SJCRH30 (cell line): Measurements from ENCODE around the gene SFI1. TPM values are rescaled to one million over a fixed set of nuclear protein-coding genes. Genes with fewer than 3 reads are reported as not detected.
A peak's percentile ranks its signal among the peaks of the same experiment; 100 is the strongest.

Experiments
- DNase-seq, 2 experiments: peaks; one replicate each; pipeline ENCODE4 v3.0.0-alpha.2; 2015 to 2020
- H3K27ac ChIP-seq: fragments of 250-450 bp; sonication (Bioruptor Pico); 2 replicates; pipeline ENCODE4 v1.5.1; 2020; ENCODE audit warnings: mild to moderate bottlenecking, moderate library complexity
- H3K27me3 ChIP-seq: fragments of 250-450 bp; sonication (Bioruptor Pico); 2 replicates; pipeline ENCODE4 v1.5.1; 2020; ENCODE audit warnings: mild to moderate bottlenecking, moderate library complexity
- H3K36me3 ChIP-seq: fragments of 250-450 bp; sonication (Bioruptor Pico); 2 replicates; pipeline ENCODE4 v1.5.1; 2020; ENCODE audit warnings: mild to moderate bottlenecking, moderate library complexity
- H3K4me1 ChIP-seq: fragments of 250-450 bp; sonication (Bioruptor Pico); 2 replicates; pipeline ENCODE4 v1.5.1; 2020; ENCODE audit warnings: mild to moderate bottlenecking, moderate library complexity
- H3K4me3 ChIP-seq: fragments of 250-450 bp; sonication (Bioruptor Pico); 2 replicates; pipeline ENCODE4 v1.5.1; 2020; ENCODE audit warnings: mild to moderate bottlenecking, moderate library complexity
- H3K9me3 ChIP-seq: fragments of 250-450 bp; sonication (Bioruptor Pico); replicated peaks from 2 replicates; pipeline ENCODE4 v1.5.1; 2020; ENCODE audit warnings: mild to moderate bottlenecking, moderate library complexity
- total RNA-seq: library from RNA; depleted of rRNA; stranded (reverse); fragments of >200 nt; shearing (Covaris generic); gene quantifications from 2 replicates; pipeline ENCODE4 v1.2.3, GENCODE V29; 2014

SFI1 gene
- total RNA-seq, 1 experiment from 2014 or later, result 11.8 TPM

GRCh38 chr22:31630331-31631329 is 134.3 kb downstream of the SFI1 start:
- Histone ChIP-seq H3K9me3 (no peaks in the 10 kb centered on the region), H3K4me3 (peak overlapping the region; percentile 93), H3K27ac (peak overlapping the region; percentile 73), H3K36me3 (no peaks in the 10 kb centered on the region), H3K4me1 (no peaks in the 10 kb centered on the region; the same call in 1 of the 2 replicates), H3K27me3 (no peaks in the 10 kb centered on the region)
- DNase-seq, result peak; percentile 82 to 85

- H3K4me3 ChIP-seq, result peak overlapping the region; percentile 93
- DNase-seq, result no peak
- no peaks in the 10 kb centered on the region for H3K27me3 ChIP-seq
- H3K9me3 ChIP-seq, result no peaks in the 10 kb centered on the region
- no peak overlapping the region for H3K27ac ChIP-seq
- H3K4me1 ChIP-seq, result no peaks in the 10 kb centered on the region; the same call in 1 of the 2 replicates
- no peaks in the 10 kb centered on the region for H3K36me3 ChIP-seq
Observed at GRCh38 chr22:31631436-31631835, 135.1 kb downstream of the SFI1 start.

- no peak for DNase-seq
- H3K4me3 ChIP-seq, result no peak overlapping the region
- no peaks in the 10 kb centered on the region for H3K9me3 ChIP-seq
- no peak overlapping the region for H3K27ac ChIP-seq
- H3K36me3 ChIP-seq, result no peaks in the 10 kb centered on the region
- H3K27me3 ChIP-seq, result no peaks in the 10 kb centered on the region
- no peaks in the 10 kb centered on the region; the same call in 1 of the 2 replicates for H3K4me1 ChIP-seq
Observed at GRCh38 chr22:31635638-31636306, 139.4 kb downstream of the SFI1 start.

GRCh38 chr22:31637447-31637890 is 141.1 kb downstream of the SFI1 start:
- Histone ChIP-seq H3K27me3 (no peaks in the 10 kb centered on the region), H3K9me3 (no peaks in the 10 kb centered on the region), H3K27ac (no peak overlapping the region), H3K4me3 (no peak overlapping the region), H3K36me3 (no peaks in the 10 kb centered on the region), H3K4me1 (no peaks in the 10 kb centered on the region)
- DNase-seq, result no peak

GRCh38 chr22:31637891-31638618 is 141.7 kb downstream of the SFI1 start:
- no peak for DNase-seq
- Histone ChIP-seq H3K4me3 (no peak overlapping the region), H3K36me3 (no peaks in the 10 kb centered on the region), H3K27me3 (no peaks in the 10 kb centered on the region), H3K9me3 (no peaks in the 10 kb centered on the region), H3K27ac (no peak overlapping the region), H3K4me1 (no peaks in the 10 kb centered on the region)

GRCh38 chr22:31639436-31640039 is 143.2 kb downstream of the SFI1 start:
- Histone ChIP-seq H3K4me1 (no peaks in the 10 kb centered on the region), H3K27me3 (no peaks in the 10 kb centered on the region), H3K4me3 (no peak overlapping the region)

GRCh38 chr22:31646186-31647019 is 150.1 kb downstream of the SFI1 start:
- H3K27me3 ChIP-seq, result no peaks in the 10 kb centered on the region
- H3K36me3 ChIP-seq, result no peaks in the 10 kb centered on the region
- no peaks in the 10 kb centered on the region for H3K4me1 ChIP-seq
- H3K27ac ChIP-seq, result no peak overlapping the region
- no peak overlapping the region for H3K4me3 ChIP-seq
- H3K9me3 ChIP-seq, result no peaks in the 10 kb centered on the region
- DNase-seq, result no peak

More at GRCh38 chr22:31639436-31640039, 143.2 kb downstream of the SFI1 start:
- H3K36me3 ChIP-seq, result no peaks in the 10 kb centered on the region
- no peak overlapping the region for H3K27ac ChIP-seq
- H3K9me3 ChIP-seq, result no peaks in the 10 kb centered on the region
- DNase-seq, result no peak

GRCh38 chr22:31647066-31647465 is 150.7 kb downstream of the SFI1 start:
- Histone ChIP-seq H3K4me1 (no peaks in the 10 kb centered on the region), H3K9me3 (no peaks in the 10 kb centered on the region), H3K27me3 (no peaks in the 10 kb centered on the region), H3K36me3 (no peaks in the 10 kb centered on the region), H3K4me3 (no peak overlapping the region), H3K27ac (no peak overlapping the region)
- no peak for DNase-seq

- Histone ChIP-seq H3K4me3 (no peak overlapping the region), H3K27ac (no peak overlapping the region), H3K9me3 (no peaks in the 10 kb centered on the region), H3K4me1 (no peaks in the 10 kb centered on the region), H3K36me3 (no peaks in the 10 kb centered on the region), H3K27me3 (no peaks in the 10 kb centered on the region)
- DNase-seq, result no peak
Observed at GRCh38 chr22:31647523-31648320, 151.4 kb downstream of the SFI1 start.

- no peaks in the 10 kb centered on the region for H3K36me3 ChIP-seq
- H3K9me3 ChIP-seq, result no peaks in the 10 kb centered on the region
- H3K4me3 ChIP-seq, result no peak overlapping the region
- H3K27me3 ChIP-seq, result no peaks in the 10 kb centered on the region
- DNase-seq, result no peak
- H3K4me1 ChIP-seq, result no peaks in the 10 kb centered on the region
- no peak overlapping the region for H3K27ac ChIP-seq
Observed at GRCh38 chr22:31650391-31650790, 154.1 kb downstream of the SFI1 start.

- no peak for DNase-seq
- Histone ChIP-seq H3K4me1 (no peaks in the 10 kb centered on the region), H3K4me3 (no peak overlapping the region), H3K9me3 (no peaks in the 10 kb centered on the region), H3K27ac (no peak overlapping the region), H3K36me3 (no peaks in the 10 kb centered on the region), H3K27me3 (no peaks in the 10 kb centered on the region)
Observed at GRCh38 chr22:31651664-31652063, 155.3 kb downstream of the SFI1 start.

GRCh38 chr22:31652088-31652487 is 155.8 kb downstream of the SFI1 start:
- Histone ChIP-seq H3K9me3 (no peaks in the 10 kb centered on the region), H3K27me3 (no peaks in the 10 kb centered on the region), H3K27ac (no peak overlapping the region), H3K36me3 (no peaks in the 10 kb centered on the region), H3K4me1 (no peaks in the 10 kb centered on the region), H3K4me3 (no peak overlapping the region)
- no peak for DNase-seq
